NCI-H2107 treated with DMSO at 0.1 percent for 48 hours (cell line): Measurements from ENCODE around the gene PDLIM7.

Experiments
- DNase-seq: peaks from one replicate; lab custom pipeline; 2025; ENCODE audit not compliant: unreplicated experiment; lab: John Stamatoyannopoulos, UW

The PDLIM7 gene

GRCh38 chr5:177445917-177446199, 51.5 kb downstream of the PDLIM7 start:
- DNase-seq: no peak

GRCh38 chr5:177445052-177445916, 52.1 kb downstream of the PDLIM7 start:
- DNase-seq: no peak

GRCh38 chr5:177444106-177445051, 53.0 kb downstream of the PDLIM7 start:
- no peak for DNase-seq

- DNase-seq: no peak
Observed at GRCh38 chr5:177443144-177443983, 54.0 kb downstream of the PDLIM7 start.

GRCh38 chr5:177442066-177442826, 55.2 kb downstream of the PDLIM7 start:
- DNase-seq: no peak

GRCh38 chr5:177440990-177441780, 56.2 kb downstream of the PDLIM7 start:
- no peak for DNase-seq

GRCh38 chr5:177440211-177440989, 57.0 kb downstream of the PDLIM7 start:
- DNase-seq: no peak

GRCh38 chr5:177439518-177440053, 57.8 kb downstream of the PDLIM7 start:
- DNase-seq: no peak

GRCh38 chr5:177438468-177438867, 58.9 kb downstream of the PDLIM7 start:
- DNase-seq: no peak

GRCh38 chr5:177437623-177438022, 59.8 kb downstream of the PDLIM7 start:
- DNase-seq: no peak

- no peak for DNase-seq
Observed at GRCh38 chr5:177435847-177436536, 61.4 kb downstream of the PDLIM7 start.

GRCh38 chr5:177434942-177435738, 62.3 kb downstream of the PDLIM7 start:
- no peak for DNase-seq

- no peak for DNase-seq
Observed at GRCh38 chr5:177434437-177434836, 63.0 kb downstream of the PDLIM7 start.

GRCh38 chr5:177433658-177434217, 63.7 kb downstream of the PDLIM7 start:
- DNase-seq: no peak
